Measurements from ENCODE around the gene TBL1X. TPM values are rescaled to one million over a fixed set of nuclear protein-coding genes. Genes with fewer than 3 reads are reported as not detected.

The TBL1X gene
- total RNA-seq, 2 experiments from 2014 or later, result 16.1 to 35.7 TPM

DNA sequence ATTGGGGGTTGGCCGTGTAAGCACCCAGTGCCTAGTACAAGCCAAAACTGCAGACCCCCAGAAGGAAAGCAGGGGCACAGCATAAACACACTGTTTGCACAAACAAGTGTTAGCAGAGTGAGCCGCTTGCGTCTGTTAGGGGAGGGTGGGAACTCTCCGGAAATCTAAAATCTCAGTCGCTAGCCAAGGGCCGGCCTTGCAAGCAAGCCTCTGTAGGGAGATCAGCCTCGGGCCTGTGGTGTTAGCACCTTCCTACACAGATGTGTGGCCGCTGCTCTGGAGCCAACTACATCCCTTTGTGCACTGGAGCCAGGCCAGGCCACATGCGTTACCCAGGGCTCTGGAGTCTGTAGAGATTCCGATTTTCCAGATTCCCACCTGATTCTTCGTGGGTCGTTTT lies 233.7 kb downstream of the TBL1X start:
- no TSS peak for BruUV-seq (replicated peaks)
- intact Hi-C loops (cut with micrococcal nuclease; ENCODE audit: unreplicated experiment), result loop anchor here (5.0 kb wide), 1 partner anchor 291 kb away; no protein-coding TSS in a partner anchor
- no peak overlapping the region for H3K27ac ChIP-seq (ENCODE audit: low read depth, low read length, poor library complexity, severe bottlenecking)
- TF ChIP-seq, protein P1, sequence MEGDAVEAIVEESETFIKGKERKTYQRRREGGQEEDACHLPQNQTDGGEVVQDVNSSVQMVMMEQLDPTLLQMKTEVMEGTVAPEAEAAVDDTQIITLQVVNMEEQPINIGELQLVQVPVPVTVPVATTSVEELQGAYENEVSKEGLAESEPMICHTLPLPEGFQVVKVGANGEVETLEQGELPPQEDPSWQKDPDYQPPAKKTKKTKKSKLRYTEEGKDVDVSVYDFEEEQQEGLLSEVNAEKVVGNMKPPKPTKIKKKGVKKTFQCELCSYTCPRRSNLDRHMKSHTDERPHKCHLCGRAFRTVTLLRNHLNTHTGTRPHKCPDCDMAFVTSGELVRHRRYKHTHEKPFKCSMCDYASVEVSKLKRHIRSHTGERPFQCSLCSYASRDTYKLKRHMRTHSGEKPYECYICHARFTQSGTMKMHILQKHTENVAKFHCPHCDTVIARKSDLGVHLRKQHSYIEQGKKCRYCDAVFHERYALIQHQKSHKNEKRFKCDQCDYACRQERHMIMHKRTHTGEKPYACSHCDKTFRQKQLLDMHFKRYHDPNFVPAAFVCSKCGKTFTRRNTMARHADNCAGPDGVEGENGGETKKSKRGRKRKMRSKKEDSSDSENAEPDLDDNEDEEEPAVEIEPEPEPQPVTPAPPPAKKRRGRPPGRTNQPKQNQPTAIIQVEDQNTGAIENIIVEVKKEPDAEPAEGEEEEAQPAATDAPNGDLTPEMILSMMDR (conservative IDR thresholded peaks at IDR 0.05; ENCODE audit: low read length), result no peak
- TF ChIP-seq EZH2phosphoT487 (IDR thresholded peaks at IDR 0.05; ENCODE audit: borderline replicate concordance, low read depth, low read length), result no peak
- ChIA-PET POLR2A (no interaction called here), CTCF (ENCODE audit: unreplicated experiment) (no interaction called here)
- no peaks in the 10 kb centered on the region for H3K79me2 ChIP-seq (ENCODE audit: insufficient read depth, low read depth, low read length)
- no peaks in the 10 kb centered on the region for H3K4me1 ChIP-seq (ENCODE audit: insufficient read depth, low read length, poor library complexity, severe bottlenecking)
- H3K4me2 ChIP-seq (ENCODE audit: low read length), result no peak overlapping the region
- H3K9me3 ChIP-seq (ENCODE audit: low read length), result no peaks in the 10 kb centered on the region
- DNase-seq (ENCODE audit: low spot score), result no peak
- no peaks in the 10 kb centered on the region for H3K9me2 ChIP-seq (ENCODE audit: insufficient read depth, low read length)
- H3K4me3 ChIP-seq (ENCODE audit: low read depth, low read length, poor library complexity, severe bottlenecking), result no peak overlapping the region
- no peak overlapping the region for H2AFZ ChIP-seq (ENCODE audit: low read length)
- peaks cover 3% of the 10 kb centered on the region for H3K36me3 ChIP-seq (ENCODE audit: insufficient read depth, low read length)
- no peaks in the 10 kb centered on the region for H4K20me1 ChIP-seq (ENCODE audit: insufficient read depth, low read length)

DNA sequence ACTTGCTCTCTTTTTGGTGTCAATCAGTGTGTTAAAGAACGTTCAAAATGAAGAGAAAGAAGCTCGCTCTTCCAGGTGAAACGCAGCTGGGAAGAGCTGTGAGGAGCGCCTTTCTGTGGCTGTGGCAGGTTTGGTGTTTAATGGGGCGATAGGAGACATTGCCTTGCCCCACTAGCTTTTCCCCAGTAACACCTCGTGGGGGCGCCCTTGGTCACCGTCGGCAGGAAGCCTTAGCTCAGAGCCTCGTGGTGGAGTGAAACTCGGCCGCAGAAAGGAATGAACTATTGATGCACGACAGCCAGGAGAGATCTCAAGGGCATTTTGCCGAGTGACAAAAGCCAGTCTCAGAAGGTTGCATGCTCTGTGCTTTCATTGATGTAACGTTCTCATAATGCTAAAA lies 235.7 kb downstream of the TBL1X start:
- BruUV-seq (replicated peaks), result no TSS peak
- TF ChIP-seq, protein P1 (conservative IDR thresholded peaks at IDR 0.05; ENCODE audit: low read length), result no peak
- no peak for TF ChIP-seq EZH2phosphoT487 (IDR thresholded peaks at IDR 0.05; ENCODE audit: borderline replicate concordance, low read depth, low read length)
- Histone ChIP-seq H3K79me2 (ENCODE audit: insufficient read depth, low read depth, low read length) (no peaks in the 10 kb centered on the region), H2AFZ (ENCODE audit: low read length) (no peak overlapping the region), H3K27ac (ENCODE audit: low read depth, low read length, poor library complexity, severe bottlenecking) (no peak overlapping the region), H3K4me2 (ENCODE audit: low read length) (no peak overlapping the region), H3K9me2 (ENCODE audit: insufficient read depth, low read length) (no peaks in the 10 kb centered on the region), H3K9me3 (ENCODE audit: low read length) (no peaks in the 10 kb centered on the region), H3K36me3 (ENCODE audit: insufficient read depth, low read length) (no peaks in the 10 kb centered on the region), H3K4me1 (ENCODE audit: insufficient read depth, low read length, poor library complexity, severe bottlenecking) (no peaks in the 10 kb centered on the region), H4K20me1 (ENCODE audit: insufficient read depth, low read length) (no peaks in the 10 kb centered on the region), H3K4me3 (ENCODE audit: low read depth, low read length, poor library complexity, severe bottlenecking) (no peak overlapping the region)
- CTCF ChIA-PET (ENCODE audit: unreplicated experiment), result no interaction called here
- POLR2A ChIA-PET, result interaction anchor here (0.9 kb wide), 1 partner anchor 10 kb away, joined by 4 read pairs; no protein-coding TSS in a partner anchor
- intact Hi-C loops (cut with micrococcal nuclease; ENCODE audit: unreplicated experiment), result no loop called here
- DNase-seq (ENCODE audit: low spot score), result no peak

DNA sequence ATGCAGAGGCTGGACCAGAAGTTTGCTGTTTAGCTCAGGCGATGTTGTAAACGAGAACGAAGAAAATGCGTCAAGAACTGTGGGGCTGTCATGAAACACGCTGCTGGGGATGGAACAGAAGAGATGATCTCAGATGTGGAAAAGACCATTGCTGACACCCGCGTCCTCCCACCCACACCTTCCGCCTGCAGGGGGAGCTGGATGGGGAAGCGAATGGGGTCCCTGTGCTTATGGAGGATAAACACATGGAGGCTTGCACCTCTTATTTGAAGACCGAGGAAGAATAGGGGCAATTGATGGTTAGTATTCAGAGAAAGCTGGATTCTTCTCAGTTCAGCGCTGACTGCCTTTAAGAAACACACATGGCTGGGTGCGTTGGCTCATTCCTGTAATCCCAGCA lies 236.9 kb downstream of the TBL1X start:
- H3K27ac ChIP-seq (ENCODE audit: low read depth, low read length, poor library complexity, severe bottlenecking), result no peak overlapping the region
- H4K20me1 ChIP-seq (ENCODE audit: insufficient read depth, low read length), result no peaks in the 10 kb centered on the region
- no peaks in the 10 kb centered on the region for H3K4me1 ChIP-seq (ENCODE audit: insufficient read depth, low read length, poor library complexity, severe bottlenecking)
- no peaks in the 10 kb centered on the region for H3K79me2 ChIP-seq (ENCODE audit: insufficient read depth, low read depth, low read length)
- no peak overlapping the region for H2AFZ ChIP-seq (ENCODE audit: low read length)
- DNase-seq (ENCODE audit: low spot score), result no peak
- ChIA-PET POLR2A (no interaction called here), CTCF (ENCODE audit: unreplicated experiment) (no interaction called here)
- H3K4me3 ChIP-seq (ENCODE audit: low read depth, low read length, poor library complexity, severe bottlenecking), result no peak overlapping the region
- BruUV-seq (replicated peaks), result no TSS peak
- H3K36me3 ChIP-seq (ENCODE audit: insufficient read depth, low read length), result no peaks in the 10 kb centered on the region
- TF ChIP-seq EZH2phosphoT487 (IDR thresholded peaks at IDR 0.05; ENCODE audit: borderline replicate concordance, low read depth, low read length), result no peak
- TF ChIP-seq, protein P1 (conservative IDR thresholded peaks at IDR 0.05; ENCODE audit: low read length), result no peak
- H3K4me2 ChIP-seq (ENCODE audit: low read length), result no peak overlapping the region
- H3K9me3 ChIP-seq (ENCODE audit: low read length), result no peaks in the 10 kb centered on the region
- H3K9me2 ChIP-seq (ENCODE audit: insufficient read depth, low read length), result no peaks in the 10 kb centered on the region
- intact Hi-C loops (cut with micrococcal nuclease; ENCODE audit: unreplicated experiment), result no loop called here

Measured in OCI-LY7 (cell line).